ENCODE data around the gene CHRM2. TPM values are rescaled to one million over a fixed set of nuclear protein-coding genes. Genes with fewer than 3 reads are reported as not detected.

The CHRM2 gene
- total RNA-seq, 4 donors from 2014 or later, result not detected

DNA sequence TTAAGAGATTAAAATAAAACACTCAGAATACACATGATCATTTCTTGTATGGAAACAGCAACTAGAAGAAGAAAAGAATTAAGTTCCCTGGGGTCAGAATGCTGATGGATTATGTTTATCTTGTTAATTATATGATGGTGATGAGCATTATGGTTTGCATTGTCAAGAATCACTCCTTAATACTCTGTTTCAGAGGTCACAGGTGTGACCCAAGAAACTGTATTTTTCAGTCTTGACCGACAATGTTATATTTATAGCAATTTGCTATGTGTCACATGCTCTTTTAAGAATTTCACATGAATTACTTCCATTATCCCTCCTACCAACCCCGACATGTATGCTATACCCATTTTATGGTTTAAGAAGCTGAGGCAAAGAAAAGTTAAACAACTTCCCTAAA is 2.7 kb upstream of the CHRM2 start:
- TF ChIP-seq, protein P1, sequence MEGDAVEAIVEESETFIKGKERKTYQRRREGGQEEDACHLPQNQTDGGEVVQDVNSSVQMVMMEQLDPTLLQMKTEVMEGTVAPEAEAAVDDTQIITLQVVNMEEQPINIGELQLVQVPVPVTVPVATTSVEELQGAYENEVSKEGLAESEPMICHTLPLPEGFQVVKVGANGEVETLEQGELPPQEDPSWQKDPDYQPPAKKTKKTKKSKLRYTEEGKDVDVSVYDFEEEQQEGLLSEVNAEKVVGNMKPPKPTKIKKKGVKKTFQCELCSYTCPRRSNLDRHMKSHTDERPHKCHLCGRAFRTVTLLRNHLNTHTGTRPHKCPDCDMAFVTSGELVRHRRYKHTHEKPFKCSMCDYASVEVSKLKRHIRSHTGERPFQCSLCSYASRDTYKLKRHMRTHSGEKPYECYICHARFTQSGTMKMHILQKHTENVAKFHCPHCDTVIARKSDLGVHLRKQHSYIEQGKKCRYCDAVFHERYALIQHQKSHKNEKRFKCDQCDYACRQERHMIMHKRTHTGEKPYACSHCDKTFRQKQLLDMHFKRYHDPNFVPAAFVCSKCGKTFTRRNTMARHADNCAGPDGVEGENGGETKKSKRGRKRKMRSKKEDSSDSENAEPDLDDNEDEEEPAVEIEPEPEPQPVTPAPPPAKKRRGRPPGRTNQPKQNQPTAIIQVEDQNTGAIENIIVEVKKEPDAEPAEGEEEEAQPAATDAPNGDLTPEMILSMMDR (IDR thresholded peaks at IDR 0.05; ENCODE audit: low read depth), result no peak

DNA sequence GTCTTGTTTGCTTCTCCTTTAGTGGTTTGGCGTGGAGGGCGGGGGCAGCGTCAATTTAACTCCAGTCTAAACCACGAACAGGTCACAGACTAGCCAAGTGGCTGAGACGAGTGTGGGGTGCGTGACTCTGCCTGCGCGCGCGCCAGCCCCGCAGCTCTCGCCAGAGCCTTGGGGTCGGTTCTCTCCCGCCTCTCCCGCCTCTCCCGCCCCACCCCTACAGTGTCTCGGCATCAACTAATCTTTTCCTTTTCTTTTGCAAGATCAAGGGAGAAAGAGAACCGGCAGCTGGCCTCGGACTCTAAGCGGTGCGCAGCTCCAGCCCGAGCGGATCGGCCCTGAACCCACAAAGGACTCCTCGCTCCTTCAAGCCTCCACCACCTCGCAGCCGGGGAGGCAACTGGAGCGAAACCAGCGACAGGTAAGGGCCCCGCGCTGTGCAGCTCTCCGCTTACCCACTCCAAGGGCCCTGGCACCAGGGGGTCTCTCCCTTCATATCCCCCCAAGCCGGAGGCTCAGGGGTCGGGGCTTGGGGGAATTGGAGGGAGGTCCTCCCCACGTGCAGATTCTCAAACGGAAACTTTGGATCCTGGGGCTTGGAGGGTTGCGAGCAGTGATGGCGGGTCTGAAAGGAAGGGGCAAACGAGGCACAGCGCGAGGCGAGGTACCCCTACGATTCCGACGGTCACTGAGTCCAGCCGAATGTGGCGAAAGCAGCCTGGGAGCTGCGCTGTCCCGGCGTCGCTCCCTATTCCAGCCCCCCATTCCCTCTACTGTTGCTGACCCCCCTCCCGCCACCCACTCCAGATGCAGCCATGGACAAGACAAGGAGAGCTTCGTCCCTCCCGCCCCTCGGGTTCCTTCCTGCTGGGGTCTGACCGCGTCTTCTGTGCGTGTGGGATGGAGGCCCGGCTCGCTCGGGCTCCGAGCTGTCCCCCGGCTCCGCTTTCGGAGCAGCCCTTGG is 829 bp downstream of the CHRM2 start:
- TF ChIP-seq, protein P1 (IDR thresholded peaks at IDR 0.05; ENCODE audit: low read depth), result no peak

DNA sequence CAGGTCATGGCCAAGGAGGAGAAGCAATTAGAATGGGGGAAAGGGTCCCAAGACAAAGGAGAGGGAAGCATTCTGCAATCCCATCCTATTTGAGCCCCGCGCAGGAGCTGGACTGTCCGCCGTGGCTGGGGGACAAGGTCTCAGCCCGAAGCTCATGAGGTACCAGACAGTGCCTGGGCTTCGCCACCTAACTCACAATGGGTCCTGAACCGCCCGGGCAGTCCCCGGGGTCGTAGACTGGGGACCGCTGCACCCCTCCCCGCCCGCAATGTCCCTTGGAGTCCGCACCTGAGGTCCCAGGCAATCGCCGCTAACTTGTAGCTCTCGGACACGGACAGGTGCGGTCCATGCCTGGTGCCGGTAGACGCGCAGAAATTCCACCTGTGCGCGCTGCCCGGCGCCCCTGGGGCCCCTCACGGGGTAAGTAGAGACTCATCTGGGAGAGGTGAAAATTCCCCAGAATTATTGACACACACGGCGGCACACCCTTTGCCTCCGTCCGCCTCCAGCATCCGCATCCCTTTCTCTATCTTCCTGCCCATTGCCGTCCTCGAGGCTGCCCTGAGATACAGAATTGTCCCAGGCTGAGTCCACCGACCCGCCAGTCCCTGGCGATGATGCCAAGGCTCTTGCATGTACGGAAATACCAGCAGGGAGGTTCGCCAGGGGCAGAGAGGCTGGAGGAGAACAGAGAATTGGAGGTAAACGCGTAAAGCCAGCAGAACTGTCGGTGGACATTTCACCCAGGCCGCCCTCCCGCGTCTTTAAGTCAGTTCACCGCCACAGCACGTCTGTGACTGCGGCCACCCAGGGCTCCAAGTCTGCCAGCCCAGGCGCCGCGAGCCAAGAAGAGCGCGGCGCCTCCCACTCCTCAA is 1.8 kb downstream of the CHRM2 start:
- TF ChIP-seq, protein P1 (IDR thresholded peaks at IDR 0.05; ENCODE audit: low read depth), result no peak

DNA sequence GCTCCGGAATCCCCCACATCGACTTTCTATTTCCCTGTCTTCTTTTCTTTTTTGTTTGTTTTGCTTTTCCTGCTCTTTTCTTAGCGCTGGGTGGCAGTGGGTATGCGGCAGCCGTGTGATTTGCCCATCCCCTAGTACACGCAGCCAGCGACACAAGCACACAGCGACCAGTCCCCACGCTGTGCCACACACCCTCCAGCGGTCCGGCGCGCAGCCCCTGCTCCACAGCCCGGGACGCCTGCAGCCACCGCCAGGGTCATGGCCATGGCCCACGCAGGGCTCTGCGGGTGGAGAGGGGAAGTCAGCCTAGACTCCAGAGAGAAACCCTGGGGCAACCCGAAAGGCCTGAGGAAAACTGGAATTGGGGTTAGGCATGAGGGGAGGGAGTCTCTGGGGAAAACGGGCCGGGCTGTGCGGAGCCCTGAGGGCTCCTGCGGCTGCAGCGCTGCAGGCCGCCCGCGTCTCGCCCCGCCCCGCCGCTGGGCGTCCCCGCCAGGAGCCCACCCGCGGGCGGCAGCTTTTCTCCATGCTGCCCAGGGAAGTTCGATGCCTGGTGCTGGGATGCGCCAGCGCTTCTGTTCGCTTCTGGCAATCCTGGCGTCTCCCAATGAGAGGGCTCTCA is 2.5 kb downstream of the CHRM2 start:
- TF ChIP-seq, protein P1 (IDR thresholded peaks at IDR 0.05; ENCODE audit: low read depth), result no peak

DNA sequence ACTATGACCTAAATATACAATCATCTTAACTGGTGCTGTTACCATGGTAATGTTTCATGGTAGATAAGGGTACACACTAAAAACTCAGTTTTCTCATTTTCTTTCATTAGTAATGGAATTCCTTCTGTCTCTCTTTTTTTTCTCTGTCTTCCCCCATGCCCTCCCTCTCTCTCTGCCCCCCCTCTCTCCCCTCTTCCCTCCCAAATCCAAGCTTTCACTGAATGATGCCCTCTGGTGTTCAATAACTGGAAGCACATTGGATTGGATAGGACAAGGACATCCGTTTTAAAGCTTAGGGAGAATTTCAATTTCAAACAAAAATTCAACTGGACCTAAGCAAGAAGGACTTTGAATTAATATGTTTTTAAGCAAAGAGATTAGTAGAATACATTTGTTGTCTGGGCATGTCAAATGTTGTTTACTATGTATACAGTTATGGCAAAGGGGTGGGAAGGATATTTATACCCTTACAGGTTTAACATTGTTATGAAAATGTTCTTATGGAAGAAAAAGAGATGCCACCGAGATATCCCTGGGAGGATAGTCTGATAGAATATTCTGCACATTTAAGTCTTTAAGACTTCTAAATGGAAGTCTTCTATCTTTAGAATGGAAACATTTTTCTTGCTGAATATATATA is 6.1 kb downstream of the CHRM2 start:
- TF ChIP-seq, protein P1 (IDR thresholded peaks at IDR 0.05; ENCODE audit: low read depth), result no peak

DNA sequence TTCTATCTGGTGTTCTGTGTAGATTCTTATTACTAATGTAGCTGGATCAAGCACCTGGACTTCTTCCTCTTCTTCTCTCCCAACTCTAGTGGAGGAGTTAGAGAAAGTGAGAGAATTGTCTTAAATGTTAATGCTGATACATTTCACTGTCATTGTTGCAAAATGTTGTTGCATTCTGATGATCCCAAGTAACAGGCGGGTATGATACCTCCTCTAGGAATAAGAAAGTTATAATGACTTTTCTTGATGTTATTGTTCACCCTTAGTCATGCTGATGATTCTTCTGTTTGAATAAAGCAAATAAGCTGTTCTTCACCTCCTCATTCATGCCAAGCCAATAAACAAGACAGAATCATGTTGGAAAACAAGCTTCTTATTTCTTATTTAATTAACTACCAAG is 9.1 kb downstream of the CHRM2 start:
- TF ChIP-seq, protein P1 (IDR thresholded peaks at IDR 0.05; ENCODE audit: low read depth), result no peak

Measured in subcutaneous adipose tissue (tissue), 4 donors.